Measurements from ENCODE around the gene RAD18.

DNA sequence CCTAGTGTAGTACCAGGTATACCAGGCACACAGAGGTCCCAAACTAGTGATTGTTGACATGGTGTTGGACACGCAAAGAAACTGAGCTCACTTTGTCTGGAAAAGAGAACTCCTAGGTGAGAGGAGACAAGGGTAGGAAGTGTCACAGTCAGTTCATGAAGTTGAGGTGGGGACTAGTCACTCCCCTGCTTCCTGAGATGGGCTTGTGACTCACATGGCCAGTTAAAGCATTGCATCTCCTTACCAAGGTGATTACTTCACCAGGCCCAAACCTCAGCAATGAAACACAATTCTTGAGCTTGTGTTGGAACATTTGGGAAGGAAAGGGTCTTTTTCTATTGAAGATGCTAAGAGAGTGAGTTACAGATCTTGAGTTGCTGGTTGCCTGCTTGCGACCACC is 49.2 kb upstream of the RAD18 start:
- TF ChIP-seq ZBTB1 (tag by site-specific recombination; IDR thresholded peaks at IDR 0.05) (no peak), KLF9 (tag by site-specific recombination; IDR thresholded peaks at IDR 0.05; ENCODE audit: low read depth) (no peak)
- TF ChIP-seq, protein P1, sequence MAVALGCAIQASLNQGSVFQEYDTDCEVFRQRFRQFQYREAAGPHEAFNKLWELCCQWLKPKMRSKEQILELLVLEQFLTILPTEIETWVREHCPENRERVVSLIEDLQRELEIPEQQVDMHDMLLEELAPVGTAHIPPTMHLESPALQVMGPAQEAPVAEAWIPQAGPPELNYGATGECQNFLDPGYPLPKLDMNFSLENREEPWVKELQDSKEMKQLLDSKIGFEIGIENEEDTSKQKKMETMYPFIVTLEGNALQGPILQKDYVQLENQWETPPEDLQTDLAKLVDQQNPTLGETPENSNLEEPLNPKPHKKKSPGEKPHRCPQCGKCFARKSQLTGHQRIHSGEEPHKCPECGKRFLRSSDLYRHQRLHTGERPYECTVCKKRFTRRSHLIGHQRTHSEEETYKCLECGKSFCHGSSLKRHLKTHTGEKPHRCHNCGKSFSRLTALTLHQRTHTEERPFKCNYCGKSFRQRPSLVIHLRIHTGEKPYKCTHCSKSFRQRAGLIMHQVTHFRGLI (tag by site-specific recombination; IDR thresholded peaks at IDR 0.05): no peak
